HepG2 (cell line): ENCODE data around the gene FCAMR. TPM values are rescaled to one million over a fixed set of nuclear protein-coding genes. Genes with fewer than 3 reads are reported as not detected.

Experiments
- ARNT2 ChIP-seq: sonication (generic); formaldehyde crosslinking; IDR thresholded peaks from 2 replicates; pipeline ENCODE4 v1.8.0; 2022; ENCODE audit warnings: mild to moderate bottlenecking, low read depth, missing genetic modification reagents, moderate library complexity
- E2F2 ChIP-seq: sonication (generic); formaldehyde crosslinking; IDR thresholded peaks from 2 replicates; pipeline ENCODE4 v1.4.0; 2020; ENCODE audit warnings: missing genetic modification reagents, borderline replicate concordance
- GPBP1L1 ChIP-seq: sonication (generic); formaldehyde crosslinking; IDR thresholded peaks from 2 replicates; pipeline ENCODE4 v1.5.0; 2020; ENCODE audit warnings: mild to moderate bottlenecking, missing genetic modification reagents
- LBX2 ChIP-seq: sonication (generic); formaldehyde crosslinking; IDR thresholded peaks from 2 replicates; pipeline ENCODE4 v1.5.0; 2020; ENCODE audit warnings: missing genetic modification reagents, mild to moderate bottlenecking, borderline replicate concordance
- MATR3 ChIP-seq: sonication (generic); formaldehyde crosslinking; IDR thresholded peaks from 2 replicates; pipeline ENCODE4 v1.4.0; 2020; ENCODE audit warnings: missing genetic modification reagents
- MAX ChIP-seq: IDR thresholded peaks from 2 replicates; pipeline ENCODE4 v1.6.1; 2012; ENCODE audit warnings: inconsistent platforms
- MEIS2 ChIP-seq: sonication (generic); formaldehyde crosslinking; IDR thresholded peaks from 2 replicates; pipeline ENCODE4 v1.9.0; 2021; ENCODE audit warnings: mild to moderate bottlenecking, missing genetic modification reagents
- MTF2 ChIP-seq: sonication (generic); formaldehyde crosslinking; IDR thresholded peaks from 2 replicates; pipeline ENCODE4 v1.5.0; 2020; ENCODE audit warnings: missing genetic modification reagents, borderline replicate concordance
- NCOA1 ChIP-seq: sonication (generic); formaldehyde crosslinking; IDR thresholded peaks from 2 replicates; pipeline ENCODE4 v1.9.0; 2021; ENCODE audit warnings: missing genetic modification reagents
- NFATC3 ChIP-seq: sonication (generic); formaldehyde crosslinking; IDR thresholded peaks from 2 replicates; pipeline ENCODE4 v1.5.1; 2020; ENCODE audit warnings: mild to moderate bottlenecking, missing genetic modification reagents
- RARA ChIP-seq: IDR thresholded peaks from 2 replicates; pipeline ENCODE4 v1.6.1; 2016; ENCODE audit warnings: missing genetic modification reagents, missing compliant biosample characterization
- RFXAP ChIP-seq: sonication (generic); formaldehyde crosslinking; IDR thresholded peaks from 2 replicates; pipeline ENCODE4 v1.4.0; 2020; ENCODE audit warnings: missing genetic modification reagents, borderline replicate concordance
- SNAPC4 ChIP-seq: sonication (generic); formaldehyde crosslinking; IDR thresholded peaks from 2 replicates; pipeline ENCODE4 v1.4.0; 2020; ENCODE audit warnings: mild to moderate bottlenecking, missing genetic modification reagents
- SOX6 ChIP-seq, 2 experiments: fragments of 450-650 bp in 1 of 2; sonication (generic) in 1 of 2; formaldehyde crosslinking in 1 of 2; IDR thresholded peaks; 2 replicates each; pipeline versions ENCODE4 v1.4.0 to v1.6.1; 2017 to 2020; ENCODE audit warnings: antibody characterized with exemption in 1 of 2, mild to moderate bottlenecking in 1 of 2, missing genetic modification reagents in 1 of 2
- ZBTB8A ChIP-seq: sonication (generic); formaldehyde crosslinking; IDR thresholded peaks from 2 replicates; pipeline ENCODE4 v1.4.0; 2020; ENCODE audit warnings: mild to moderate bottlenecking, low read depth, missing genetic modification reagents, borderline replicate concordance
- ZKSCAN5 ChIP-seq: sonication (generic); formaldehyde crosslinking; IDR thresholded peaks from 2 replicates; pipeline ENCODE4 v1.5.1; 2020; ENCODE audit warnings: mild to moderate bottlenecking, missing genetic modification reagents
- ZNF441 ChIP-seq: sonication (generic); formaldehyde crosslinking; IDR thresholded peaks from 2 replicates; pipeline ENCODE4 v1.7.0; 2021; ENCODE audit warnings: missing genetic modification reagents, borderline replicate concordance
- ZNF784 ChIP-seq: sonication (generic); formaldehyde crosslinking; IDR thresholded peaks from 2 replicates; pipeline ENCODE4 v1.5.1; 2020; ENCODE audit warnings: missing genetic modification reagents, mild to moderate bottlenecking, borderline replicate concordance
- ZNF788 ChIP-seq: sonication (generic); formaldehyde crosslinking; IDR thresholded peaks from 2 replicates; pipeline ENCODE4 v1.5.0; 2020; ENCODE audit warnings: mild to moderate bottlenecking, missing genetic modification reagents, borderline replicate concordance
- ZNF792 ChIP-seq: IDR thresholded peaks from 2 replicates; pipeline ENCODE4 v1.6.1; 2016
- polyA plus RNA-seq, 8 experiments: library from polyadenylated mRNA; depleted of rRNA in 3 of 8; stranded (reverse) in 7 of 8; unstranded in 1 of 8; fragments of >200 nt; fragmentation: Illumina TruSeq in 4 of 8; extraction: Trizol in 4 of 8; gene quantifications; 2 replicates each; pipeline versions ENCODE4 v1.2.1 to v1.2.3, GENCODE V29; 2011 to 2016; ENCODE audit warnings: low read depth in 4 of 8, missing spikeins in 1 of 8, mixed read lengths in 1 of 8; ENCODE audit not compliant: insufficient read depth in 1 of 8
- total RNA-seq, 5 experiments: library from RNA; depleted of rRNA; stranded (reverse); fragments of >200 nt; fragmentation: Illumina TruSeq; extraction: Trizol; gene quantifications; 2 replicates each; pipeline ENCODE4 v1.2.3, GENCODE V29; 2016; ENCODE audit warnings: low read depth in 1 of 5

The FCAMR gene
- total and polyA plus RNA-seq, 2 of the 13 experiments (the other 11 are each of a cell fraction or from before 2014, with no cell fraction given) = not detected

- TF ChIP-seq SNAPC4 (CRISPR knock-in tag) = no peak
- no peak for TF ChIP-seq MATR3 (CRISPR knock-in tag)
- TF ChIP-seq RARA (CRISPR knock-in tag) = peak; percentile 53
- TF ChIP-seq ZNF784 = no peak
- no peak for TF ChIP-seq NCOA1 (CRISPR knock-in tag)
- TF ChIP-seq GPBP1L1 = no peak
- TF ChIP-seq SOX6 (IDR thresholded peaks at IDR 0.05) = no peak
- TF ChIP-seq SOX6 (CRISPR knock-in tag; IDR thresholded peaks at IDR 0.05) = no peak
- no peak for TF ChIP-seq ARNT2 (CRISPR knock-in tag)
- no peak for TF ChIP-seq MTF2 (CRISPR knock-in tag)
- 0 out of 2 replicates have a peak, but pooled peaks have one; percentile 26 for TF ChIP-seq MEIS2 (CRISPR knock-in tag)
- TF ChIP-seq MAX = peak; percentile 84
- TF ChIP-seq NFATC3 (CRISPR knock-in tag) = no peak
- TF ChIP-seq ZNF788 (CRISPR knock-in tag) = no peak
- TF ChIP-seq ZNF792 = no peak
- TF ChIP-seq ZBTB8A = no peak
- TF ChIP-seq E2F2 (CRISPR knock-in tag) = no peak
- TF ChIP-seq LBX2 (CRISPR knock-in tag) = no peak
- TF ChIP-seq ZKSCAN5 = no peak
- TF ChIP-seq RFXAP = no peak
- TF ChIP-seq ZNF441 = no peak
Observed at GRCh38 chr1:206955476-206956451, 14.5 kb downstream of the FCAMR start (continued).
